CD14-positive monocyte (primary cell): Measurements from ENCODE around the gene TUBG1. TPM values are rescaled to one million over a fixed set of nuclear protein-coding genes. Genes with fewer than 3 reads are reported as not detected.

Source experiments
- DNase-seq, 3 donors: peaks; one replicate each; pipeline ENCODE4 v3.0.0-alpha.2; 2011 to 2022
- H2AFZ ChIP-seq: 2 replicates; pipeline ENCODE4 v1.6.0; 2012; ENCODE audit warnings: mild to moderate bottlenecking, low read depth, low read length, inconsistent platforms; ENCODE audit not compliant: insufficient read depth, poor library complexity, severe bottlenecking
- H3K27ac ChIP-seq, 2 donors: 1 replicate in 1 of 2; 2 replicates in 1 of 2; pipeline ENCODE4 v1.5.1; 2012 to 2013; ENCODE audit warnings: low read length in 2 of 2, control low read depth in 1 of 2, inconsistent platforms in 1 of 2, low read depth in 1 of 2, mild to moderate bottlenecking in 1 of 2
- H3K27me3 ChIP-seq, 2 donors: one replicate each; pipeline versions ENCODE4 v1.6.0 to v1.6.1; 2011 to 2013; ENCODE audit warnings: low read length in 2 of 2; ENCODE audit not compliant: control insufficient read depth in 2 of 2, insufficient read depth in 2 of 2
- H3K36me3 ChIP-seq, 2 donors: replicated peaks in 1 of 2; 1 replicate in 1 of 2; 2 replicates in 1 of 2; pipeline versions ENCODE4 v1.5.1 to v1.6.1; 2012 to 2013; ENCODE audit warnings: low read length in 2 of 2, control low read depth in 1 of 2, inconsistent platforms in 1 of 2, mild to moderate bottlenecking in 1 of 2; ENCODE audit not compliant: insufficient read depth in 2 of 2, control insufficient read depth in 1 of 2
- H3K4me1 ChIP-seq, 2 donors: 1 replicate in 1 of 2; 2 replicates in 1 of 2; pipeline versions ENCODE4 v1.5.1 to v1.6.1; 2012 to 2013; ENCODE audit warnings: low read length in 2 of 2, control low read depth in 1 of 2, inconsistent platforms in 1 of 2, mild to moderate bottlenecking in 1 of 2, moderate library complexity in 1 of 2; ENCODE audit not compliant: insufficient read depth in 2 of 2, control insufficient read depth in 1 of 2
- H3K4me2 ChIP-seq: replicated peaks from 2 replicates; pipeline ENCODE3; 2012; ENCODE audit warnings: low read length, moderate library complexity, mild to moderate bottlenecking; ENCODE audit not compliant: poor library complexity, severe bottlenecking; ENCODE audit errors: extremely low read depth
- H3K4me3 ChIP-seq, 3 experiments: fragments of 200-600 bp in 1 of 3; sonication (generic) in 1 of 3; replicated peaks in 1 of 3; 1 replicate in 2 of 3; 2 replicates in 1 of 3; pipeline ENCODE4 v1.5.1; 2011 to 2013; ENCODE audit warnings: low read length in 3 of 3, mild to moderate bottlenecking in 3 of 3, control low read depth in 2 of 3, low read depth in 2 of 3, inconsistent platforms in 1 of 3, moderate library complexity in 1 of 3
- H3K79me2 ChIP-seq: 2 replicates; pipeline ENCODE4 v1.6.0; 2012; ENCODE audit warnings: mild to moderate bottlenecking, control low read depth, inconsistent platforms, low read length, moderate library complexity; ENCODE audit not compliant: insufficient read depth
- H3K9ac ChIP-seq: 2 replicates; pipeline ENCODE4 v1.6.0; 2017; ENCODE audit warnings: low read length, mild to moderate bottlenecking; ENCODE audit not compliant: insufficient read depth, poor library complexity, severe bottlenecking
- H3K9me3 ChIP-seq, 2 donors: replicated peaks in 1 of 2; 1 replicate in 1 of 2; 2 replicates in 1 of 2; pipeline versions ENCODE4 v1.5.1 to v1.6.1; 2012 to 2013; ENCODE audit warnings: low read length in 2 of 2, control low read depth in 1 of 2; ENCODE audit not compliant: control insufficient read depth in 1 of 2, insufficient read depth in 1 of 2
- H4K20me1 ChIP-seq: 2 replicates; pipeline ENCODE4 v1.6.0; 2012; ENCODE audit warnings: mild to moderate bottlenecking, low read length, control low read depth, moderate library complexity; ENCODE audit not compliant: insufficient read depth
- H3K27ac Mint-ChIP-seq, 7 donors: one replicate each; pipeline ENCODE4 v1.8.0; 2020; ENCODE audit warnings: mild to moderate bottlenecking in 7 of 7, mixed read lengths in 7 of 7, moderate library complexity in 6 of 7, inconsistent platforms in 2 of 7
- H3K27me3 Mint-ChIP-seq, 3 donors: one replicate each; pipeline ENCODE4 v1.8.0; 2021 to 2022; ENCODE audit warnings: low read depth in 3 of 3, mild to moderate bottlenecking in 3 of 3, mixed read lengths in 3 of 3, moderate library complexity in 3 of 3, inconsistent platforms in 1 of 3
- H3K36me3 Mint-ChIP-seq, 2 donors: one replicate each; pipeline ENCODE4 v1.8.0; 2020; ENCODE audit warnings: mixed read lengths in 2 of 2, inconsistent platforms in 1 of 2, mild to moderate bottlenecking in 1 of 2
- H3K4me1 Mint-ChIP-seq: one replicate; pipeline ENCODE4 v1.8.0; 2020; ENCODE audit warnings: mild to moderate bottlenecking, mixed read lengths
- H3K4me3 Mint-ChIP-seq, 2 donors: one replicate each; pipeline ENCODE4 v1.8.0; 2020; ENCODE audit warnings: mild to moderate bottlenecking in 2 of 2, mixed read lengths in 2 of 2, moderate library complexity in 1 of 2
- H3K9me3 Mint-ChIP-seq, 7 donors: one replicate each; pipeline ENCODE4 v1.8.0; 2020 to 2022; ENCODE audit warnings: mixed read lengths in 7 of 7, mild to moderate bottlenecking in 6 of 7, moderate library complexity in 6 of 7, inconsistent platforms in 2 of 7
- CTCF ChIP-seq: fragments of 200-600 bp; IDR thresholded peaks from one replicate; pipeline ENCODE4 v1.8.0; 2022; ENCODE audit warnings: antibody characterized with exemption, mild to moderate bottlenecking
- WGBS: methylation state at CpG from one replicate; pipeline ENCODE4 v1.1.5; 2013; ENCODE audit warnings: missing lambda C conversion rate; ENCODE audit not compliant: insufficient coverage; 5-methylcytosine and 5-hydroxymethylcytosine counted together
- intact Hi-C, 2 donors: fragments of 100-400 bp; cut with micrococcal nuclease; formaldehyde crosslinking; loops; one replicate each; pipeline versions ENCODE4 v1.15.0 to v1.15.1; 2023
- polyA plus RNA-seq, 3 donors: library from polyadenylated mRNA; depleted of rRNA in 1 of 3; unstranded in 2 of 3; stranded (reverse) in 1 of 3; fragments of 300-500 nt in 2 of 3; fragments of >200 nt in 1 of 3; fragmentation: Illumina TruSeq in 2 of 3; gene quantifications; 1 replicate in 2 of 3; 2 replicates in 1 of 3; pipeline ENCODE4 v1.2.3, GENCODE V29; 2012 to 2021

Gene TUBG1
- polyA plus RNA-seq, 3 donors = 7.5 to 17.4 (median 10.2) TPM

GRCh38 chr17:42563950-42564349 is 45.5 kb upstream of the TUBG1 start:
- Mint-ChIP-seq H3K27me3 (peaks cover 0 to 7% (median 1%) of the 10 kb centered on the region in 3 donors), H3K4me1 (peaks cover 37% of the 10 kb centered on the region), H3K27ac (peak overlapping the region in 5 of 7 donors; percentile 61 to 91 (median 81)), H3K4me3 (no peak overlapping the region), H3K9me3 (peaks cover 0 to 3% (median 0%) of the 10 kb centered on the region in 7 donors), H3K36me3 (peaks cover 27 to 36% of the 10 kb centered on the region in 2 donors)
- DNase-seq = no peak
- H3K79me2 ChIP-seq = peaks cover 52% of the 10 kb centered on the region
- no peak overlapping the region for H3K9ac ChIP-seq
- H3K4me1 ChIP-seq = peaks cover 43 to 56% of the 10 kb centered on the region in 2 donors
- intact Hi-C loops = loop anchor here in 1 of 2 donors (2.0 kb wide), 1 partner anchor 13 kb away; the partner anchor contains the start of gene PSMC3IP
- H3K27ac ChIP-seq = peak overlapping the region in 1 of 2 donors; percentile 92
- H3K27me3 ChIP-seq = no peaks in the 10 kb centered on the region
- no peak overlapping the region for H3K4me3 ChIP-seq
- 93% methylated on average over 7 of the region's 9 CpGs for WGBS
- peaks cover 36% of the 10 kb centered on the region for H4K20me1 ChIP-seq
- peaks cover 26 to 34% of the 10 kb centered on the region in 2 donors for H3K36me3 ChIP-seq
- no peaks in the 10 kb centered on the region for H3K9me3 ChIP-seq
- no peak for TF ChIP-seq CTCF
- no peak overlapping the region for H2AFZ ChIP-seq
- peak overlapping the region; percentile 100 for H3K4me2 ChIP-seq

- intact Hi-C loops = loop anchor here (5.0 kb wide), 2 partner anchors 42 to 432 kb away; partner anchors contain the start of genes RETREG3 (in 1 of the 2), RPL27 (in 1 of the 2) and TUBG1 (in 1 of the 2)
- peaks cover 36 to 44% of the 10 kb centered on the region in 2 donors for H3K36me3 ChIP-seq
- no peak overlapping the region for H3K4me2 ChIP-seq
- no peaks in the 10 kb centered on the region for H3K9me3 ChIP-seq
- H3K36me3 Mint-ChIP-seq = peaks cover 37 to 47% of the 10 kb centered on the region in 2 donors
- H3K9me3 Mint-ChIP-seq = peaks cover 0 to 3% (median 0%) of the 10 kb centered on the region in 7 donors
- H3K4me1 ChIP-seq = peaks cover 44 to 59% of the 10 kb centered on the region in 2 donors
- no peak overlapping the region for H2AFZ ChIP-seq
- no peak overlapping the region for H3K4me3 ChIP-seq
- no peak overlapping the region for H3K4me3 Mint-ChIP-seq
- no peak for TF ChIP-seq CTCF
- peaks cover 62% of the 10 kb centered on the region for H3K79me2 ChIP-seq
- H3K27ac ChIP-seq = peak overlapping the region in 1 of 2 donors; percentile 92
- H3K27me3 Mint-ChIP-seq = peaks cover 0 to 5% (median 1%) of the 10 kb centered on the region in 3 donors
- H4K20me1 ChIP-seq = peaks cover 46% of the 10 kb centered on the region
- WGBS = 97% methylated on average over 14 of the region's 15 CpGs
- H3K4me1 Mint-ChIP-seq = peaks cover 39% of the 10 kb centered on the region
- peak overlapping the region in 3 of 7 donors; percentile 46 to 83 (median 59) for H3K27ac Mint-ChIP-seq
- DNase-seq = no peak
- no peaks in the 10 kb centered on the region for H3K27me3 ChIP-seq
- no peak overlapping the region for H3K9ac ChIP-seq
Observed at GRCh38 chr17:42564815-42565522, 44.5 kb upstream of the TUBG1 start.
